ENCODE data around the gene ZNF195.
A peak's percentile ranks its signal among the peaks of the same experiment; 100 is the strongest.
"Not testable (repeated sequence)": the region's sequence is repeated elsewhere in the genome, so short reads cannot be mapped to it uniquely, and the experiment has no call there.

DNA sequence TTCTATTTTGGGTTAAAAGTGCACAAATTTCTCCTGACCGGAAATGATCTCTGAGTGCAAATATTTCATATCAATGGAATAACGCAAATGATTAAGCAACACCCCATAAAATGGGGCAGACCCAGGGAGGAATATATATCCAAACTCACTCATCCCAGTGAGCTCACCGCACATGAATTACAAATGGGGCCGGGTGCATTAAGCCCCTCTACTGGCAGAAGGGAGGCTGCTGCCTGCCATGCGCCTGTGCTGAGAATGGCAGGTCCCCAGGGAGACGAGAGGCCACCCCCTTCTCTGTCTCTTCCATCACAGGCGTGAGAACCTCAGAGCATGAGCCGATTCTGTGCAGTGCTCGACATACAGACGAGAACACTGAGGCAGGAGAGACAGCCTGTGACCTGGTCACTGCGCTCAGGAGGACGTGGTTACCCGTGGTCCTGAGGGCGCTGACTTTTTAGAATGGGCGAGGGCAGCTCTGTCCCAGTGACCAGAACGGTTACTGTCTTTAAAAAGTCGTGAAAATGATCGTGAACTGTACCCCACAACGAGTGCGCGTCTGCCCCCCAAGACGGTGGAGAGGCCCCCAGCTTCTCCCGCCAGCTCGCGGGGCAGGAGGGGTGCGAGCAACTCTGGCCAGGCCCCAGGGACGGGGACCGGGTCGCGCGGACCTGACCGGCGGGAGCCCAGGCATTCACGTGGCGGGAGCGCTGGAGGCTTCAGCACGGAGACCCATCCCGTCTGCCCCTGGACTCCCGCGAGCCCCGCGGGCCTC is 42.8 kb upstream of the ZNF195 start:
- TF ChIP-seq, protein P1, sequence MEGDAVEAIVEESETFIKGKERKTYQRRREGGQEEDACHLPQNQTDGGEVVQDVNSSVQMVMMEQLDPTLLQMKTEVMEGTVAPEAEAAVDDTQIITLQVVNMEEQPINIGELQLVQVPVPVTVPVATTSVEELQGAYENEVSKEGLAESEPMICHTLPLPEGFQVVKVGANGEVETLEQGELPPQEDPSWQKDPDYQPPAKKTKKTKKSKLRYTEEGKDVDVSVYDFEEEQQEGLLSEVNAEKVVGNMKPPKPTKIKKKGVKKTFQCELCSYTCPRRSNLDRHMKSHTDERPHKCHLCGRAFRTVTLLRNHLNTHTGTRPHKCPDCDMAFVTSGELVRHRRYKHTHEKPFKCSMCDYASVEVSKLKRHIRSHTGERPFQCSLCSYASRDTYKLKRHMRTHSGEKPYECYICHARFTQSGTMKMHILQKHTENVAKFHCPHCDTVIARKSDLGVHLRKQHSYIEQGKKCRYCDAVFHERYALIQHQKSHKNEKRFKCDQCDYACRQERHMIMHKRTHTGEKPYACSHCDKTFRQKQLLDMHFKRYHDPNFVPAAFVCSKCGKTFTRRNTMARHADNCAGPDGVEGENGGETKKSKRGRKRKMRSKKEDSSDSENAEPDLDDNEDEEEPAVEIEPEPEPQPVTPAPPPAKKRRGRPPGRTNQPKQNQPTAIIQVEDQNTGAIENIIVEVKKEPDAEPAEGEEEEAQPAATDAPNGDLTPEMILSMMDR (IDR thresholded peaks at IDR 0.05), result not testable (repeated sequence)
- TF ChIP-seq EP300, POLR2AphosphoS5 (IDR thresholded peaks at IDR 0.05): not testable (repeated sequence)
- peak in 1 of 2 donors; percentile 21 for TF ChIP-seq POLR2A (IDR thresholded peaks at IDR 0.05)

Data from suprapubic skin (tissue), 4 donors.